HCEC 1CT (cell line): Measurements from ENCODE around the gene LKAAEAR1.

Source experiments
- DNase-seq: peaks from one replicate; pipeline ENCODE4 v3.0.0-alpha.2; 2017

The LKAAEAR1 gene

DNA sequence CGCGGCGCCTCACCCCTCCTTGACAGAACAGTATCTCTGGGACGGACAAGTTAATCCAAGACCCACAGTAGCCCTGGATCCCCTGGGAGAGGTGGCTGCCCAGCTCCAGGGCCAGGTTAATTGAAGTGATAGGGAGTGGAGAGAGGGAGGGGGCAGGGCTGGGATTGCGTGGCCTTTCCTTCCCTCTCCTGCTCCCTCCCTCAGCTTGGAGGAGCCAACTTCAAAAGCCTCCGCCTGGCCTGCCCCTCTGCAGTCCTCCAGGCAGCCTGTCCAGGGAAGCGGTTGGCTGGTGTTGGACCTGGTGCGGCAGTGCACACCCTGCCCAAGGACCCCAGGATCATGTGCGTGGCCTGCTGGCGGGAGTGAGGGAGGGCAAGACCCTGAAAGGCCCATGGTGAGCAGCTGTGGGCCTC, 48.3 kb downstream of the LKAAEAR1 start, which contains the start of gene C20orf204:
Gene C20orf204, plus strand, starts transcription at position 250 of the 413 bp plus-strand sequence. Its CDS starts 142 bp downstream, at position 392.
- DNase-seq: no peak

DNA sequence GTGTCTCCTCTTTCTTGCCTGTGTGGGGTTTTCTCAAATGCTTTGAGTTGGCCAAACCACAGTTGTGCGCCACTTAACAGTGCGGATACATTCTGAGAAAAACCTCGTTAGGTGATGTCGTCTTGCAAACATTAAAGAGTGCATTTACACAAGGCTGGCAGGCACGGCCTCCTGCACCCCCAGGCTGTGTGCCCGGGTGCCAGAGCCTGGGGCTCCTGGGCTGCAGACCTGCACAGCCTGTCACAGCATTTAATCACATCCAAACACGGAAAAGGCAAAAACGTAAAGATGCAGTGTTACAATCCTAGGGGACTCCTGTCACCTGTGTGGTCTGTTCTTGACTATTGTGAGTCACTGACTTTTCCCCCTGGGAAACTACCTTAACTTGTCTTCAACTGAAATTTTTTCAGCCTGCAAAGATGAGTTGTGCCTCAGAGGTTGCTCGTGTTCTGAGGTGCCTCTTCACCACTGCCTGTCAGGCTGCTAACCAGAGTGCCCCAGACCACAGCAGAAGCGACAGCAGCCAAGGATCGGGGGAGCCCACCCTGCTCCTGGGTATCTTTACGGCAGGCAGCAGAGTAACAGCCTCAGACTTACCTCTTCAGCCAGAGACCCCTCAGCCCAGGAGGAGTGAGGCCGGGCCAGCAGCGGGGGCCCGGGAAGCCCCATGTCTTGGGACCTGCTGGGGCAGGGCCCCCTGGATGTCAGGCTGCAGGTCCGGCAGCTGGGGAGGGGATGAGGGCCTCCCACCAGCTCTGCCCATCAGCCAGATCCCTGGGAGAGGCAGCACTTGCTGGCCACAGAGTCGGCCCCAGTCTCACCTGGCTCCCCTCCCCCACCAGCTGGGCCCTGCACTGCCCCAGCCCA, 48.9 kb downstream of the LKAAEAR1 start:
- DNase-seq: no peak

DNA sequence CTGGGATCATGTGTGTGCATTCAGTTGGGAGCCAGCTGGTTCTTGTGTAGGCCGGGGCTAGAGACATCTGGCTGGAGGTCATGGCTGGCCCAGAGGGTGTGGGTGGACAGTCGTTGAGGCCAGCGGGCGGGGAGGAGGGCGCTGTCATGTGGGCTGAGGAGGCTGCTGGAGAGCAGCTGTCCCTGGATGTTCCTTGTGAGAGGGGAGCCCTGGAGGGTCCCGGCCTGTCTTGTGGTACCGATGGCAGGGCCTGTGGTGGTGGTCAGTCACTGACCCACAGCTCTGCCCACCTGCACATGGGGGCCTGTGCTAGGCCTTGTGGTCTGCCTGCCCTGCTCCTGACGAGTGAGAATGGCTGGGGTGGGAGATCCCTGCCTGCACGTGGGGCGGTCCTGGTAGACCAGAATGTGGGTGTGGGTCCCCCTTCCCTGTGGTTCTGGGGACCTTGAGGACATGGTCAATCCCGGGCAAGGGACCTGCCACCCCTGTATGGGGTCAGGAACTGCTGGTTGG, 50.2 kb downstream of the LKAAEAR1 start:
- DNase-seq: no peak
